DMS 273 (cell line): Measurements from ENCODE around the gene FTSJ3.
A peak's percentile ranks its signal among the peaks of the same experiment; 100 is the strongest.
"Not testable (repeated sequence)": the region's sequence is repeated elsewhere in the genome, so short reads cannot be mapped to it uniquely, and the experiment has no call there.

Experiments used
- DNase-seq: peaks from one replicate; lab custom pipeline; 2025; ENCODE audit not compliant: unreplicated experiment; lab: John Stamatoyannopoulos, UW

Gene FTSJ3, protein sequence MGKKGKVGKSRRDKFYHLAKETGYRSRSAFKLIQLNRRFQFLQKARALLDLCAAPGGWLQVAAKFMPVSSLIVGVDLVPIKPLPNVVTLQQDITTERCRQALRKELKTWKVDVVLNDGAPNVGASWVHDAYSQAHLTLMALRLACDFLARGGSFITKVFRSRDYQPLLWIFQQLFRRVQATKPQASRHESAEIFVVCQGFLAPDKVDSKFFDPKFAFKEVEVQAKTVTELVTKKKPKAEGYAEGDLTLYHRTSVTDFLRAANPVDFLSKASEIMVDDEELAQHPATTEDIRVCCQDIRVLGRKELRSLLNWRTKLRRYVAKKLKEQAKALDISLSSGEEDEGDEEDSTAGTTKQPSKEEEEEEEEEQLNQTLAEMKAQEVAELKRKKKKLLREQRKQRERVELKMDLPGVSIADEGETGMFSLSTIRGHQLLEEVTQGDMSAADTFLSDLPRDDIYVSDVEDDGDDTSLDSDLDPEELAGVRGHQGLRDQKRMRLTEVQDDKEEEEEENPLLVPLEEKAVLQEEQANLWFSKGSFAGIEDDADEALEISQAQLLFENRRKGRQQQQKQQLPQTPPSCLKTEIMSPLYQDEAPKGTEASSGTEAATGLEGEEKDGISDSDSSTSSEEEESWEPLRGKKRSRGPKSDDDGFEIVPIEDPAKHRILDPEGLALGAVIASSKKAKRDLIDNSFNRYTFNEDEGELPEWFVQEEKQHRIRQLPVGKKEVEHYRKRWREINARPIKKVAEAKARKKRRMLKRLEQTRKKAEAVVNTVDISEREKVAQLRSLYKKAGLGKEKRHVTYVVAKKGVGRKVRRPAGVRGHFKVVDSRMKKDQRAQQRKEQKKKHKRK

DNA sequence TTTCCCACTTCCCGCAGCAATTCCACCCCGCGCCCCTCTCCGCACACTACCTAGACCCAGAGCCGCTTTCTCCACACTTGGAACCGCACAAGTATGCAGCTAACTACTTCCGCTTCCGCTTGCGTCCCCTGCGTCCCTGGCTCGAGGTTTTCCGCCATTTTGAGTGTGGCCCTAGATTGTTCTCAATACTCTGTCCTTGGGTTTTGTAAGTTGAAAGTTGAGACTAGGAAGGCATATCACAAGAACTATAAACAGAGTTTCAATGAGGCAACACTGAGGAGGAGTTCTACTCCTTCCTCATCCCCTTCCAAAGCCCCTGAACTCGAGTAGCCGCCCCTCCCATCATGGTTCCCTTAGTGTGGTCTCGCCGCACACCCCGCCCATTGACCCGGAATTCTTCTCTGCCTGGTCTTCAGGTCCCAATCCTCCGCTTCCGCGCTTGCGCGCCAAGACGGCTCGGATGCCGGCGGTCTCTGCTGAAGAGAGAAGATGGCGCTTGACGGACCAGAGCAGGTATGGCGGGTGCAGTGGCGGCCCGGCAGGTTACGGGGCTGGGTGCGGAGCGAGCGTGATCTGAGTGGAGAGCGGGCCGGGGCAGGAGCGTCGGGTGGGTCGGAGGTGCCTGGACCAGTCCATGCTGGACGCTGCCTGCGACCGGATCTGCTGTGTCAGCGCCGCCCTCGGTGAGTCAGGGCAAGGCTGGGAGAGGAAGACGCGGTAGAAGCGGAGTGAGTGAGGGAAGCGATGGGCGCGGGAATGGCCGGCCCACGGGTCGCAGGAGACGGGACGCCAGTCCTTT is at the start of gene FTSJ3, which contains the start of gene PSMC5:
TSS of gene FTSJ3 (minus strand) at position 662 of the 799 bp plus-strand sequence. CDS start 761 bp downstream, outside the sequence.
TSS of gene PSMC5 (plus strand) at position 430 of the 799 bp plus-strand sequence. CDS start at position 490, 60 bp downstream.
- peak; percentile 98 for DNase-seq

DNA sequence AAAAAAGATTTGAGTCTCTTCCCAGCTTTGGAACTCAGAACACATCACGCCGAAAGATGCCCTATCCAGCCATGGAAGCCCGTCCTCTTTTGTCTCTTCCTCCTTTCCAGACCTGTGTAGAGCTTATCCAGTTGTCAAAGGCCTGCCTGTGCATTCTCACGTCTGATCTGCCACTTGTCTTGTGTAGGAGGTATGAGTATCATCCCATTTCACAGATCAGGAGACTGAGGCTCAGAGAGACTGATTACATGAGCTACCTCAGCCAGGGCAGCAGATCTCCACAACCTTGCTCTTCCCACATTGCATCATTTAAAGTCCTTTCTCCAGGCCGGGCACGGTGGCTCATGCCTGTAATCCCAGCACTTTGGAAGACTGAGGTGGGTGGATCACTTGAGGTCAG is 47.2 kb upstream of the FTSJ3 start:
- not testable (repeated sequence) for DNase-seq

DNA sequence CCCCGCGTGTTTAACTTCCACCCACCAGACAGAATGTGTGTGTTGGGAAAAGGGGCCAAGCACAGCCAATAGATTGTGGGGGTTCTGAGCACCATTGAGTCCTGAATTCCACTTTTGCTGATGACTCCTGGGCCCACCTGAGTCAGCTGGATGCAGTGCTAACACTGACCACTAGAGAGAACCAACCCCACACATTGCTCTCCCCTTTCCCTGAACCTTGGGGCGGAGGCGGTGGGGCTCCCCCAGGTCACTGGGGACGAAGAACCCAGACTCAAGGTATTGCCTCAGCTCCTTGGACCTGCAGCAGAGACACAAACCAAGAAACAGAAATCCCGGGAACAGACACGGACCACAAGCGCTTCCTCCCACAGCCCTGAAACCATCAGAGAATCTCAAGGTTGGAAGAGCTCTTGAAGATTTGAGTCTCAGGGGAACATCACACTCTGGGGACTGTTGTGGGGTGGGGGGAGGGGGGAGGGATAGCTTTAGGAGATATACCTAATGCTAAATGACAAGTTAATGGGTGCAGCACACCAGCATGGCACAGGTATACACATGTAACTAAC is 46.7 kb upstream of the FTSJ3 start:
- not testable (repeated sequence) for DNase-seq

DNA sequence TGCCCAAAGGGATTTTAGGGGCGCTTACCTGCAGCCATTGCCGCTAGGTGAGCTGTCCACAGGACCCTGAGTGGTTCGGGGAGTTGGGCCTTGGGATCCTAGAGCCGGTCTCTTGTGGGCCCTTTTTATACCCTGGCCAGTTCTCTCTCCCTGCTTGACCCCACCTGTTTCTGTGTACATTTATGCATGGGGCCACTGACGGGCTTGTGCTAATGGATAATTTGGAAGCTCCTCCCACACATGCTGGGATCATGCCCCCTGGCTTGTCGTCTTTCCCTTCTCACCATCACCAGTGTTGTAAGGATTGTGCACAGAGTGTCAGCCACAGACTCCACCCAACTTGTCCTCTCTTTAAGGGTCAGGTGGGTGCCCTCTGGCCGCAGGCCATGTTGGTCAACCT is 46.1 kb upstream of the FTSJ3 start, which contains the start of gene CSH2:
TSS of gene CSH2 (minus strand) at position 101 of the 400 bp plus-strand sequence. CDS start at position 38, 63 bp downstream.
- DNase-seq: not testable (repeated sequence)

DNA sequence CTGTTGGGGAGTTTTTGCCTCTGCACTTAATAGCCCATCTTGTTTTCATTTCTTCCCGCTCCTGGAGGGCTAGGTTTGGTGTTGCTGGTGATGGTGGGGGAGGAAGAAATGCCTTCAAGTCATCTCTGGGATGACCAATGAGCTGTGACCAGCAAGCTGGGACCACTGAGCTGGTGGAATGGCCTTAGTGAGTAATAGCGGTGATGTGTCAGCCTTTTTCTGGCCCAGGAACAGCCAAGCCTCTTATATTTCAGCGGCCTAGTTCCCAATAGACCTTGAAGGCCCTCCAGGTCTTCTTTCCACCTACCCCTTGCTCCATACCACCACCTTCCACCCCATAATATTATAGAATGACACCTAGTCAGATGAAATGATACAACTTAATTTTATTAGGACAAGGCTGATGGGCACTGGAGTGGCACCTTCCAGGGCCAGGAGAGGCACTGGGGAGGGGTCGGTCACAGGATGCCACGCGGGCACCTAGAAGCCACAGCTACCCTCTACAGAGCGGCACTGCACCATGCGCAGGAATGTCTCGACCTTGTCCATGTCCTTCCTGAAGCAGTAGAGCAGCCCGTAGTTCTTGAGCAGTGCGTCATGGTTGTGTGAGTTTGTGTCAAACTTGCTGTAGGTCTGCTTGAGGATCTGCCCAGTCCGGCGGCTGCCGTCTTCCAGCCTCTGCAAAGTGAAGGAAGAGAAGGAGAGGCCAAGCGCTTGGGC is 44.3 kb upstream of the FTSJ3 start:
- DNase-seq: not testable (repeated sequence)

DNA sequence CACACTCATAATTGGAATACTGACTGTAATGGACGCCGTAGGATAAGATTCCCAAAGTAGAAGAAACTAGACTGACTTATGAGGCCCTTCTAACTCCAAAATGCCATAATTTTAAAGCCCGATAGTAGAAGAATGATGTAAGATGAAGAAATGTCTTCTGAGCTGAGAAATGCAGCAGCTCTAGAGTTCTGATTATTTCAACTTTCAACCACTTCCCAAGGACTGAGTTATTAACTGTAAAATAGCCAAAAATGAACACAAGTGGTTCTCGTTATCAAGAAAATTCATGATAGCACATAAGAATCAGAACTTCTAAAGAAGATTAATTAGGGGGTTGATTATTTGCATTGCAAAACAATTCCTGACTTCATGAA is 42.8 kb upstream of the FTSJ3 start:
- not testable (repeated sequence) for DNase-seq

DNA sequence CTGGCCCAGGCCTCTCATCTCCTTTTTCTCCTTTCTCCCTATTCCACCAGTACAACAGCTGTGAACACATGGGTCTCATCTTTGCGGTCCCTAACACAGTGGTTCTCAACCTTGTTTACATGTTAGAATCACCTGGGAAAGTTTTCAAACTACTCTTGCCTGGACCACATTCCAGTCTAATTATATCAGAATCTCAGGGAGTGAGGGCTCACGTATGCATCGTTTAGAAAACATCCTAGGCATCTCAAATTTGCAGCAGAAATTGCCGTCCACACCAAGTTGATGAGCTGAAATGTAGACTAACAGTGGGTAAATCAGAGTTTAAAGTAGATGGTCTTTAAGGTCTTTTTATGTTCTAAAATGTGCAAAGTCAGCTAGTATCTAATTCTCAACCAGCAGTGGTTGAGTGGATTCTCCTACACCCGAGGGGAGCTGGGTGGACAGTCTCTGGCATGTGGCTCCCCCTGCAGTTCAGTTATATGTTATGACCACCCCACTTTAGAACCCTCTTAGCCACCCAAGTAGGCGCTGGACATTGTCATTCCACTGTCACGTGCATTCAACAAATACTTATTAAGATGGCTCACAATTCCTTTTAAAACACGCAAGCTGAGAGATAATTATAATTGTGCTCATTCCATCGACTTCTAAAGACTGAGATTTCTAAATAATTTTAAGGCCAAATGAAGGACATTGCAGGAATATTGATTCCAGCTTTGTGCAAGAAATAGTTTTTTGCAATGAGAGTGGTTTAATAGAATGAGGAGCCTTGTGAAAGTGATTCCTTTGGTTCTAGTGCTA is 42.2 kb upstream of the FTSJ3 start:
- DNase-seq: not testable (repeated sequence)

DNA sequence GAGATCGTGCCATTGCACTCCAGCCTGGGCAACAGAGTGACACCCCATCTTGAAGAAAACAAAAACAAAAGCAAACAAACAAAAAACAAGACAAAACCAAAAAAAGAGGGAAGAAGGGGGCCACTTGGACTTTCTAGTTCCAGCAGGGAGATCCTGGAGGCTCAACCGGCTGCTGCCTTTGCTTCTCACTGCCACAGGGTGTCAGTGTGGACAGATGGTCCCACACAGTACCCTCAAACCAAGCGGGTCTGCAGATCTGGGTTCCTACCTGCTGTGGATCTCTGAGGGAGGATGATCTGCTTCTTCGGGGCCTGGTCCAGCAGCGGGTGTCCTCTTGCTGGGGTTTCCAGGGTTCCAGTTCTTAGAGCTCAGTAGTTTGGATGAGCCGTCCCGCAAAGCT is 39.2 kb upstream of the FTSJ3 start:
- peak; percentile 50 for DNase-seq

DNA sequence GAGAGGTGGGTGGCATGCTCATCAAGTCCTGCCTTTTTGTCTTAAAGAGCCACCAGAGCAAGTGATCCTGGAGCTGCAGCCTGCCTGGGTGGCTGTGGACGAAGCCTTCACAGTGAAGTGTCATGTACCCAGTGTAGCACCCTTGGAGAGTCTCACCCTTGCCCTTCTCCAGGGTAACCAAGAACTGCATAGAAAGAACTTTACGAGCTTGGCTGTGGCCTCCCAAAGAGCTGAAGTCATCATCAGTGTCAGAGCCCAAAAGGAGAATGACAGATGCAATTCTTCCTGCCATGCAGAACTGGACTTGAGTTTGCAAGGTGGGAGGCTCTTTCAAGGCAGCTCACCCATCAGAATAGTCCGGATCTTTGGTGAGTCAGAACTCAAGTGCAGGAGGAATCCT is 31.8 kb upstream of the FTSJ3 start:
- no peak for DNase-seq

DNA sequence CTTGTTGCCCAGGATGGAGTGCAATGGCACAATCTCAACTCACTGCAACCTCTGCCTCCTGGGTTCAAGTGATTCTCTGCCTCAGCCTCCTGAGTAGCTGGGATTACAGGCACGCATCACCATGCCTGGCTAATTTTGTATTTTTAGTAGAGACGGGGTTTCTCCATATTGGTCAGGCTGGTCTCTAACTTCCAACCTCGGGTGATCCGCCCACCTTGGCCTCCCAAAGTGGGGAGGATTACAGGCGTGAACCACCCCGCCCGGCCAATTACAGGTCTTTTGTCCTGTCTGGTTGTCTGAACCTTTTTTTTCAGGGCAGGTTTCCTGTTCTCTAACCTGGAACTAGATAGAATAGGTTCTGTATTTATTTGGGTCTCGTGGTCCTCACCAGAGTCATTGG is 29.0 kb upstream of the FTSJ3 start:
- DNase-seq: not testable (repeated sequence)

DNA sequence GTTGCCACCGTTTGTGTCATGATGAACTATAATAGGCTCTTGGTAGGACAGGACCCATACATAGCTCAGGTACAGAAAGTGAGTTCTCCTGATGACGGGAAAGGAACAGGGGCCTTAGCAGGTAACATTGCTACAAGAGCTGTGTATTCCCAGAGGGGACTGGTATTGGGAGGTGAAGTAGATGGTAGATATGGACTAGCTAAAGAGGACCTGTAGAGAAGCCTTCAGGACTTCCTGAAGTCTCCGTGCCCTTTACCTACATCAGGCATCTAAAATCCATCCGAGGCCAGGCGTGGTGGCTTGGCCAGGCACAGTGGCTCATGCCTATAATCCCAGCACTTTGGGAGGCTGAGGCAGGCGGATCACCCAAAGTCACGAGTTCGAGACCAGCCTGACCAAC is 27.7 kb upstream of the FTSJ3 start:
- DNase-seq: no peak

DNA sequence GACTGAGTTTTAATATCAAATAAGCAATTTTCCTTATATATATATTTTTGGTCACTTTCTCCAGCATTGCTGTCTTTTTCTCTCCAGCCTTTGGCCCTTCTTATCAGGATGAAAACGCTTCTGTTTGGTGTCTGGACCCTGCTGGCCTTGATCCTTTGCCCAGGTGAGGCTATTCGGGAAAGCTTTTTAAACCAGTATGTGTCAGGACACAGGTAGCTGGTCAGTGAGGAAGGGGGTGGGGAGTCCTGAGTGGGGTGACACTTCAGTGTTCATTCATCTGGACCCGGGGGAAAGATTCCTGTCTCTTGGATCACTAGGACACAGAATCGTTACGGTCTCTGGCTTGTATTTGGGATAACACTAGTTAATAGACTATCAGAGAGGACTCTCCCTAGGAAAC is 27.2 kb upstream of the FTSJ3 start:
- DNase-seq: no peak

DNA sequence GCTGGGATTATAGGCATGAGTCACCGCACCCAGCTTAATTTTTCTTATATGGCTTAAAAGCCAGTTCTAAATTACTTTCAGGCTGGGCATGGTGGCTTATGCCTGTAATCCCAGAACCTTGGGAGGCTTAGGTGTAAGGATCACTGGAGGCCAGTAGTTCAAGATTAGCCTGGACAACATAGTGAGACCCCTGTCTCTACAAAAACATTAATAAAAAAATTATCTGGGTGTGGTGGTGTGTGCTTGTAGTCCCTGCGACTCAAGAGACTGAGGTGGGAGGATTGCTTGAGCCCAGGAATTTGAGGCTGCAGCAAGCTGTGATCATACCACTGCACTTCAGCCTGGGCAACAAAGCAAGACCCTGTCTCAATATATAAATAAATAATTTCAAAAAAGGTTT is 25.8 kb upstream of the FTSJ3 start:
- DNase-seq: no peak

DNA sequence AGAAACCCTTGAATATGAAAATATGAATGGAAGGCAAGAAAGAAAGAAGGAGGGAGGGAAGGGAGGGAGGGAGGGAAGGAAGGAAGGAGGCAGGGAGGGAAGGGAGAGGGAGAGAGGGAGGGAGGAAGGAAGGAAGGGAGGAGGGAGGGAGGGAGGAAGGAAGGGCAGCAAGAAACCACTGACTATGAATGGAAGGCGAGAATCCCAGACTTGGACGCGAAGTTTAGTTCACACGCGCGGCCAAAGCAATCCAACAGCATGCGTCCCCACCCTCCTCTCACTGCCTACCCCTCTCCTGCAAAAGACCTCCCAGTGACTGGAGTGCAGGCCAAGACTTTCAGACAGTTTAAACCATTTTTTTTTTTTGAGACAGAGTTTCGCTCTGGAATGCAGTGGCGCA is 22.9 kb upstream of the FTSJ3 start:
- no peak for DNase-seq

DNA sequence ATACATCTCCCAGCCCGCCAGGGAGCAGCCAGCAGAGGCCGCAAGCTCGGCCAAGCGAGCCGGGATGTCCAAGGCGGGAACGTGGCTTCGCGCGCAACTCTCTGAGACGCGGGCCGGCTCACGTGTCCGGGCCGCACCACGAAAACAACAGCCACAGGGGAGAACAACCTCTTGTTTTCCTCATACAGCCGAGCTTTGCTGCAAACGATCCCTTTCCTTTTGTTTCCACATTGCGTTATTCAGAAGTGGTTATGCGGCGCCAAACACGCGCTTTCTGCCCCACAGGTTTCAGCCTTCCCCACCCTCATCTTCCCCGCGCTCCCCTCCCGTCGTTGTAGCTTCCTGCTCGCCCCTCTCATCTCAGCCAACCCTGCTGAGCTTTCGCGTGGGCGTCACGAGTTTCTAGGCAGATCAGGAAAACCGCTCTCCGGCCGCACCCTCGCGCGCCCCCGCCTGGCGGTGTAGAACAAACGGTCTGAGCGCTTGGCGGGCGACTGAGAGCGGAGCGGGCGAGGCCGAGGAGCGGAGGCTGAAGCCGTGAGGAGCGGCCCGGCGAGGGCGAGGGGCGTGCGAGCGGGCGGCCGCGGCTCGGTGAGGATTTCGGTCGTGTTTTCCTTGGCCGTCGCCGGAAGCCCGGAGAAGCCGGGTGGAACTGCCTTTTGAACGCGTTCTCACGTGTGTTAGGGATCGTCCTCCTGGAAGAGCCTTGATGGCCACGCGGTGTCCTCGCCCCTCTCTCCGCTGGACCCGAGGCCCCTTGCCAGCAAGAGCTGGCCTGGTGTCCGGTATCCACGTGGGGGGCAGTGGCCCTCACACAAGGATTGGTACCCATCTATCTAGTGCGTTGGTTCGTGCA is 21.6 kb upstream of the FTSJ3 start:
- peak; percentile 30 for DNase-seq

DNA sequence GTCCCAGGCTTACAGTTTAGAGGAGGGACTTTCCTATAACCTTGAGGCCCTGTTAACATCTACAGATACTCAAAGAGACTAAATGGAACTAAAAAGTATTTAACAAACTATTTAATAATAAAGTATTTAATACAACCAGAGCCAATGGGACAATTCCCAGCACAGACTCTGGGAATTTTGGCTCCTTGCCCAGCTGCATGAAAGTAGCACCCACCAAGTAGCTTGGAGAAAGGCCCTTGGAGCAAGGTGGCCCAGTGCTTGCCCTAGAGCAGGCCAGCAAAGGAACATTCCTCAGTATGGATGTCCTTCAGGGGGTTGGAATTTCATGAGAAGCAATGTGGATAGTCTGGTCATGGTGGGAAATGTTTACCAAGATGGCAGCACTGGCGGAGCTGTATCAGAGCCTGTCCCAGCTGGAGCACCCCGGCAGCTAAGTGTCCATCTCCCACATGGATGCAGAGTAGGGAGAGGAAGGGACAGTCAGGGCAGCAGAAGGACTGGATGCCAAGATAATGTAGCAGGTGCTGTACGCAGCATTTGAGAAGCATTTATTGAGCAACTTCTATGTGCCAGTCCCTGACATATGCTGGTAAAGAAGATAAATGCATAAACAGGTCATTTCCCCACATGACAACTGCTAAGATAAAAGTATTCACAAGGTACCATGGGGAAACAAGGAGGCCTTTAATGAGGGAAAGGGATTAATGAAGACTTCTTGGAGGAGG is 20.2 kb upstream of the FTSJ3 start:
- peak; percentile 27 for DNase-seq

DNA sequence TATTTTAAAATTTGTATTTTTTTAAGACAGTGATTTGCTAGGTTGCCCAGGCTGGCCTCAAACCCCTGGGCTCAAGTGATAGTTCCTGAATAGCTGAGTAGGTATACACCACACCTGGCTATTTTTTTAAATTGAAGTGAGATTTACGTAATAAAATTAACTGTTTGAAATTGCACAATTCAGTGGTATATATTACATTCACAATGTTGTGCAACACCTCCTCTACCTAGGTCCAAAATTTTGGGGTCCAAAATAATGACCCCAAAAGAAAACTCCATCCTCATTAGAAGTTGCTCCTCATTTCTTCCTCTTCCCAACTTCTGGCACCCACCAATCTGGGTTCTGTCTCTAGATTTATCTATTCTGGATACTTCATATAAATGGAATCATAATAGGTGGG is 18.0 kb upstream of the FTSJ3 start:
- no peak for DNase-seq
